Ectodermal cell (in vitro differentiated cells): ENCODE results near the gene NCOA3.

ENCODE experiments used
- H3K27ac ChIP-seq: 2 replicates; pipeline ENCODE4 v1.7.0; 2013; ENCODE audit warnings: mild to moderate bottlenecking, low read depth, low read length; ENCODE audit not compliant: insufficient read depth, poor library complexity, severe bottlenecking
- H3K27me3 ChIP-seq: 2 replicates; pipeline ENCODE4 v1.7.0; 2013; ENCODE audit warnings: mild to moderate bottlenecking, low read length; ENCODE audit not compliant: insufficient read depth, control insufficient read depth, poor library complexity, severe bottlenecking
- H3K36me3 ChIP-seq: one replicate; pipeline ENCODE4 v1.7.0; 2013; ENCODE audit warnings: low read length; ENCODE audit not compliant: control insufficient read depth, insufficient read depth
- H3K4me1 ChIP-seq: one replicate; pipeline ENCODE4 v1.7.0; 2013; ENCODE audit warnings: low read length; ENCODE audit not compliant: control insufficient read depth, insufficient read depth
- H3K4me3 ChIP-seq: 2 replicates; pipeline ENCODE4 v1.7.0; 2013; ENCODE audit warnings: low read depth, low read length, control low read depth; ENCODE audit not compliant: insufficient read depth
- H3K9me3 ChIP-seq: 2 replicates; pipeline ENCODE4 v1.7.0; 2013; ENCODE audit warnings: mild to moderate bottlenecking, low read length, moderate library complexity; ENCODE audit not compliant: control insufficient read depth
- WGBS, 2 experiments: methylation state at CpG; one replicate each; pipeline ENCODE4 v1.1.7; 2013; ENCODE audit warnings: missing lambda C conversion rate in 2 of 2; 5-methylcytosine and 5-hydroxymethylcytosine counted together

NCOA3 gene

DNA sequence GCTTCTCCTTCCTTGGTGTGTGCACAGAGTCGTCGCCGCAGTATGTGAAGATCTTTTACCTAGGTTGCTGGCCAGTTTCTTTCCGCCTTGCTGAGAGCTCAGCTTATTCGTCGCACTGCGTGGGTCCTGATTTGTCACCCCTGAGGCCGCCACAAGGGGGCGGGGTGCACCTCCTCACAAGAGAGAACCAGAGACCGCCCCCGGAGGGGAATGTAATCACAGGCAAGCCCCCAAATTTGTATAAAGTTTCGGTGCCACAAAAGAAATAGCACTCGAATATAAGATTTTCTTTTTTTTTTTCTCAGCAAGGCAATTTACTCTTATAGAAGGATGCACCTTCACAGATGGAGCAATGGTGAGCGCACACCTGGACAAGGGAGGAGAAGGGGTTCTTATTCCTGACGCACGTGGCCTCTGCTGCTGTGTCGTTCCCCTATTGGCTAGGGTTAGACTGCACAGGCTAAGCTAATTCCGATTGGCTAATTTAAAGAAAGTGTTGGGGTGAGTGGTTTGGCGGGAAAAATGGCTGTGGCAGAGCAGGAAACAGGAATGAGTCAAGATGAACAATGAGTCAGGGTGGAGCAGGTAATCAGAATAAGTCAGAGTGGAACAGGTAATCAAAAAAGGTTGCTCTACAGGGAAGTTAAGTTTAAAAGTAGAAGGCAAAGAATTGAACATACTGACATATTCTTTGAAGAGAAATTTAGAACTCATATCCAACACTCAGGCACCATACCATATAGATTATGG is 19.5 kb downstream of the NCOA3 start:
- WGBS, 2 experiments = 95 to 96% methylated on average over 19 of the region's 19 CpGs
- Histone ChIP-seq H3K4me3 (no peak overlapping the region), H3K9me3 (peaks cover 6% of the 10 kb centered on the region), H3K27ac (no peak overlapping the region), H3K36me3 (peaks cover 20% of the 10 kb centered on the region), H3K27me3 (no peaks in the 10 kb centered on the region), H3K4me1 (no peaks in the 10 kb centered on the region)

DNA sequence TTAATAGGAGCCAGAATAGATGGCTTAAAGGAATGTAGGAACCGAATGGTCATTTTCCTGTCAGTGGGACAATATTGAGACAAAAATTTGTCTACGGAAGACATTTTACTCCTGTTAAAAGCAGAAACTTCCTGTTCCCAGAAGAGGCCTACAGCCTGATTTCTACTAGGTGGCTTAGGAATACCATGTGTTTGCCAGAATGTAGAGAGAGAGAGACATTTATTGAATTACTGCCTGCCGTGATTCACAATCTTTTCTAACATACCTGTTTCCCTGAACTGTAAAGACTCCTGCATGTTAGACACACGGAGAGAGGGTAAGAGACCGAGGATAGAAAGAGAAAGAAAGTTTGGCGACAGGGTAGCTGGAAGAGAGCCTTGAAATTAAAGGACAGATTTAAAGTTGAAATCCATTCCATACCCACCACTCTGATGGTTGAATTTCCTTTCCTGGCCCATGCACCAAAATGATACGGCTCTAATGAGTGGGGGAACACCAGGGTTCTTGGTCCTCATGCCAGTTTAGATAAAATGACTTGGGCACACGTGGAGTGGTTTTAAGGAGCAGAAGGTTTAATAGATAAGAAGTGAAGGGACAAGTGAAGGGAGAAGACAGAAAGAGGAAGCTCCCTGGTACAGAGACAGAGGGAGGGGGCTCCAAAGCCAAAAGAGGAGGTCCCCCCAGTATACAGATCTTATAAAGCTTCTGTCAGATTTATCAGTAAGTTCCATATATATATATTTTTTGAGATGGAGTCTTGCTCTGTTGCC is 22.5 kb downstream of the NCOA3 start:
- H3K4me1 ChIP-seq = no peaks in the 10 kb centered on the region
- WGBS, 2 experiments = 92 to 97% methylated on average over 8 of the region's 8 CpGs
- H3K27ac ChIP-seq = no peak overlapping the region
- H3K4me3 ChIP-seq = no peak overlapping the region
- H3K9me3 ChIP-seq = peaks cover 6% of the 10 kb centered on the region
- H3K27me3 ChIP-seq = no peaks in the 10 kb centered on the region
- H3K36me3 ChIP-seq = peaks cover 20% of the 10 kb centered on the region

DNA sequence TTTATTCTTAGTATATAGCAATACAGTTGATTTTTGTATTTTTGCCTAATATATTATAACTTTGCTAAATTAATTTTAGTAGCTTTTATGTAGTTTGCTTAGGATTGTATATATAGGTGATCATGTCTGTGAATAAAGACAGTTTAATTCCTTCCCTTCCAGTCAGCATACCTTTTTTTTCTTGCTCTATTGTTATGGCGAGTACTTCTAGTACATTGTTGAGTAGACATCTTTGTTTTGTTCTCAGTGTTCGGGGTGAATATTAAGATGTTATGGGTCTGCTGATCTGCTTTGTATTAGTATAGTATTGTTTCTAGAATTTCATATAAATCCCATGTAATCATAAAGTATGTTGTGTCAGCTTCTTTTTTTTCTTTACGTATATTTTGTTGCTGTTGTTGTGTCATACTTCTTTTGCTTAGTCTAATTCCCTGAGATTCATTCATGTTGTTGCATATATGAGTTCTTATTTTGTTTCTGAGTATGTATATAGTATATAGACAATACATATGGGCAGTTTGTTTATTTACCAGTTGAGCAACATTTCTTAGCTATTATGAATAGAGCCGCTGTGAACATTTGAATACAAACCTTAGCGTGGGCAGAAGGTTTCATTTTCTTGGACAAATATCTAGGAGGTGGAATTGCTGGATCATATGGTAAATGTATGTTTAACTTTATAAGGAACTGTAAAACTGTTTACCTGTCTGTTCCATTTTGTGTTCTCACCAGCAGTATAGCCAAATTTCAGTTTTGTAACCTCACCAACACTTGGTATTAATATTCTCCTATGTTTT is 25.5 kb downstream of the NCOA3 start:
- H3K27me3 ChIP-seq = no peaks in the 10 kb centered on the region
- no peak overlapping the region for H3K27ac ChIP-seq
- H3K4me3 ChIP-seq = no peak overlapping the region
- H3K9me3 ChIP-seq = no peaks in the 10 kb centered on the region
- peaks cover 5% of the 10 kb centered on the region for H3K36me3 ChIP-seq
- H3K4me1 ChIP-seq = no peaks in the 10 kb centered on the region
- WGBS, 2 experiments = 93 to 100% methylated on average over 4 of the region's 5 CpGs

DNA sequence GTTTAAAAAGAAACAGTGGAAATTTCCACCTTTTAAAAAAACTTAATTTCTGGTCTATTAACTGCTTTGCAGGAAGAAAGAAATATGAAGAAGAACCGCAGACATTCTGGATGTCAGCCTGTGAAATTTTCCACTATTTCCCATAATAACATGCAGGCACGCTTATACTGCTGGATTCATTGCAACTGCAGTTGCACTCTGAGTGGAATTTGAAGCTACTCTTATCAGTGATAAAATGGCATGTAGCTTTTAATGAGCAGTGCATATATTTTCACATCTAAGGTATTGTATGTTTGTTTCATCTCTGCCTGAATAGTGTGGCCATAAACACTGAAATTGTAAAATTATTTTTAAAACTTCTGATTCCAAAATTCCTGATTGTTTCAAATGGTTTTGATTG is 28.2 kb downstream of the NCOA3 start:
- Histone ChIP-seq H3K9me3 (no peaks in the 10 kb centered on the region), H3K36me3 (no peaks in the 10 kb centered on the region), H3K4me1 (no peaks in the 10 kb centered on the region), H3K4me3 (no peak overlapping the region), H3K27me3 (no peaks in the 10 kb centered on the region), H3K27ac (no peak overlapping the region)
- 97 to 100% methylated on average over 2 of the region's 2 CpGs for WGBS, 2 experiments

DNA sequence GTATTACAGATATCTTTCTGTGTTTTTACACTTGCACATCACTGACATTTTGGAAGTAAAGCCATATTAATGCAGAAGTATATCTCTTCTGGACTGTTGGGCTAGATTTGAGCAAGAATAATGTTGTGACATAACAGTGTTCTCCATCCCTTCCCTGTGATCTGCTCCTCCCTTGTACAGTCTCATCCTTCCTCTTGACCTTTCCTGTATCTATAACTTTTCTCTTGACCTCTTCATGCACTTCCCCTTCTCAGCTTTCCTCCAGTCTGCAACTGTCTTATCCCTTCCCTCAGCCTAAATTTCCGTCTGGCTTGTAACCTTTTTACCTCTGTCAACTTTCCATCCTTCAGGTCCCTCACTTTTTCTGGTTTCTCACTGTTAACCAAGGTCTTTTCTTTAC is 29.8 kb downstream of the NCOA3 start:
- H3K36me3 ChIP-seq = no peaks in the 10 kb centered on the region
- no peaks in the 10 kb centered on the region for H3K9me3 ChIP-seq
- no peak overlapping the region for H3K27ac ChIP-seq
- H3K27me3 ChIP-seq = no peaks in the 10 kb centered on the region
- 91 to 93% methylated on average over 1 of the region's 1 CpG for WGBS, 2 experiments
- no peak overlapping the region for H3K4me3 ChIP-seq
- H3K4me1 ChIP-seq = no peaks in the 10 kb centered on the region

DNA sequence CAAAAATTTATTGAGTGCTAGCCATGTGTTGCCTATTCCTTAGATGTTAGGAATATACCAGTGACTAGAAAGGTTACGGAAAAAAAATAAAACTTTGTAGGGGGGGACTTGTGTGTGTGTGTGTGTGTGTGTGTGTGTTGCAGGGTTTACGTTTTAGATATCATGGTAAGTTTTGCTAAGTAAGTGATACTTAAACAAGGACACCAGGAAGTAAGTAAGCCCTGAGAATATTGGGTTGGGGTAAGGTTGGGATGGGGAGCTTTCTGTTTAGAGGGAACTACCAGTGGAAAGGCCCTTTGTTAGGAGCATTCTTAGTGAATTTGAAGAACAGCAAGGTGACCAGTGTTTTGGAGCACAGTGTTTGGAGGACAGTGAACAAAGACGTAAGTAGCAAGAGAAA is 30.3 kb downstream of the NCOA3 start:
- no peak overlapping the region for H3K4me3 ChIP-seq
- WGBS, 2 experiments = 92 to 96% methylated on average over 3 of the region's 3 CpGs

DNA sequence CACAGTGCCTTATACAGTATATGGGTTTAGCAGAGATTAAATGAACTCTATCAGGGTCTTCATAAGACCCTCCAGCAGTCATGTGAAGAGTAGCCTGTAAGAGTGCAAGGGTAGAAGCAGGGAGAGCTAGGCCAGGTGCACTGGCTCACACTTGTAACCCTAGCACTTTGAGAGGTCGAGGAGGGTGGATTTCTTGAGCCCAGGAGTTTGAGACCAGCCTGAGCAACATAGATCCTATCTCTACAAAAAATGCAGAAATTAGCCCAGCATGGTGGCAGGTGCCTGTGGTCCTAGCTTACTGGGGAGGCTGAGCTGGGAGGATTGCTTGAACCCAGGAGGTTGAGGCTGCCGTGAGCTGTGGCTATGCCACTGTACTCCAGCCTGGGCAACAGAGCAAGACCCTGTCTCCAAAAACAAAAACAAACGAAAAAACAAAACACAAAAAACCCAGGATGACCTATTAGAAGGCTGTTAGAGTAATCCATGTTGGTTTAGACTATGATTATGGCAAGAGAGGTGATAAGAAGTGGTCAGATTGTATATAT is 31.9 kb downstream of the NCOA3 start:
- no peak overlapping the region for H3K4me3 ChIP-seq
- H3K27ac ChIP-seq = no peak overlapping the region
- H3K36me3 ChIP-seq = no peaks in the 10 kb centered on the region
- H3K4me1 ChIP-seq = no peaks in the 10 kb centered on the region
- 94 to 95% methylated on average over 3 of the region's 3 CpGs for WGBS, 2 experiments
- no peaks in the 10 kb centered on the region for H3K27me3 ChIP-seq
- no peaks in the 10 kb centered on the region for H3K9me3 ChIP-seq

More for the DNA sequence above, 30.3 kb downstream of the NCOA3 start:
- Histone ChIP-seq H3K27ac (no peak overlapping the region), H3K4me1 (no peaks in the 10 kb centered on the region), H3K27me3 (no peaks in the 10 kb centered on the region), H3K9me3 (no peaks in the 10 kb centered on the region), H3K36me3 (no peaks in the 10 kb centered on the region)

DNA sequence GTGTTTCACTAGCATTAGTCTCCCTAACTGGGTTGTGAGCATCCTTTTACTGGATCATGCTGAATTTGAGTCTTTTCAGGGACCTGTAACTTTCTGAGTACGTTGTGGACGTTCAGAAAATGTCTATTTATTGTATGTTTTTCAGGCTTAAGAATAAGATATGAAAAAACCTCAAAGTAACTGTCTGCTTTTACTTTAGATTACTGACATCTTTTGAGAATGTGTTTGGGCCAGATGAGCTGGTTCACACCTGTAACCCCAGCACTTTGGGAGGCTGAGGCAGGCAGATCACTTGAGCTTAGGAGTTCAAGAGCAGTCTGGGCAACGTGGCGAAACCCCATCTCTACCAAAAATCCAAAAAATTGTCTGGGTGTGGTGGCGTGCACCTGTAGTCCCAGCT is 32.7 kb downstream of the NCOA3 start:
- Histone ChIP-seq H3K27me3 (no peaks in the 10 kb centered on the region), H3K9me3 (no peaks in the 10 kb centered on the region), H3K36me3 (no peaks in the 10 kb centered on the region), H3K4me3 (no peak overlapping the region), H3K4me1 (no peaks in the 10 kb centered on the region), H3K27ac (no peak overlapping the region)
- WGBS, 2 experiments = 88 to 93% methylated on average over 5 of the region's 5 CpGs

DNA sequence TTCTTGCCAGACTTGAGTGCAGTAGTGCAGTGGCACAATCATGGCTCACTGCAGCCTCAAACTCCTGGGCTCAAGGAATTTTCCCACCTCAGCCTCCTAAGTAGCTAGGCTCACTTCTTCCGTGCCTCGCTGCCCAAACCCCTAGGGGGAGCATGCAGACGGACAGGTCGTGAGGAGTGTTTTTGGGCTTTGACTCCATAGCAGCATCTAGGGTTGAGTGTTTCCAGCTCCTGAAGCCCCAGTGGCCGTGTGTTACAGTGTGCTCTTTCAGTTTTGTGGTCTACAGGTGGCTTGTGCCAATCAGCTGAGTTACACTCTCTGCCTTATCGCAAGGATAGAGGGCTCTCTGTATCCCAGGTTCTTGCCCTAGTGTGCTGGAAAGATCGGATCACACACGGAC is 33.4 kb downstream of the NCOA3 start:
- Histone ChIP-seq H3K4me1 (no peaks in the 10 kb centered on the region), H3K27ac (no peak overlapping the region), H3K9me3 (no peaks in the 10 kb centered on the region), H3K27me3 (no peaks in the 10 kb centered on the region), H3K4me3 (no peak overlapping the region), H3K36me3 (no peaks in the 10 kb centered on the region)
- 62 to 64% methylated on average over 8 of the region's 8 CpGs for WGBS, 2 experiments

DNA sequence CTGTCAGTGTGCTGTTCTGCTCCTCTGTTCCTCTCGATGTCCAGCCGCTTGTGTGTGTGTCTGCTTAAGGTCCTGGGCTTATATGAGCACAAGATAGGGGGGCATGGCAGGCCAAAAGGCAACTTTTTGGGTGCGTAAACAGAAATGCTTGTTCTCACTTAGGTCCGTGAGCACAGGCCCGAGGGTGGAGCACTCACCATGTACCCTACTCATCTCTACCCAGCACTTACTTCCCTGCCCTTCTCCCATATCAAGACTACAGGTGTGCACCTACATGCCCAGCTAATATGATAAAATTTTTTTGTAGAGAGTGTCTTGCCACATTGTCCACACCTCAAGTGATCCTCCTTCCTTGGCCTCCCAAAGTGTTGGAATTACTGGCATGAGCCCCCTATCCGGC is 34.3 kb downstream of the NCOA3 start:
- no peak overlapping the region for H3K4me3 ChIP-seq
- H3K36me3 ChIP-seq = no peaks in the 10 kb centered on the region
- WGBS, 2 experiments = 94 to 96% methylated on average over 6 of the region's 6 CpGs
- no peak overlapping the region for H3K27ac ChIP-seq
- no peaks in the 10 kb centered on the region for H3K27me3 ChIP-seq
- H3K4me1 ChIP-seq = no peaks in the 10 kb centered on the region
- H3K9me3 ChIP-seq = no peaks in the 10 kb centered on the region
